Neural crest cell (in vitro differentiated cells): ENCODE results near the gene LY6G6C. TPM values are rescaled to one million over a fixed set of nuclear protein-coding genes. Genes with fewer than 3 reads are reported as not detected.
A peak's percentile ranks its signal among the peaks of the same experiment; 100 is the strongest.

Experiments used
- DNase-seq: peaks from one replicate; pipeline ENCODE4 v3.0.0; 2021; ENCODE audit warnings: low read depth, mixed read lengths, low spot score
- H3K27ac Mint-ChIP-seq: one replicate; pipeline ENCODE4 v1.8.0; 2021; ENCODE audit warnings: mild to moderate bottlenecking, mixed read lengths; ENCODE audit not compliant: unreplicated experiment
- H3K27me3 Mint-ChIP-seq: 2 replicates; pipeline ENCODE4 v1.8.0; 2021; ENCODE audit warnings: low read depth, mild to moderate bottlenecking, mixed read lengths
- H3K36me3 Mint-ChIP-seq: 2 replicates; pipeline ENCODE4 v1.8.0; 2021; ENCODE audit warnings: low read depth, mild to moderate bottlenecking, mixed read lengths
- H3K4me1 Mint-ChIP-seq: 2 replicates; pipeline ENCODE4 v1.8.0; 2021; ENCODE audit warnings: mixed read lengths
- H3K4me3 Mint-ChIP-seq: one replicate; pipeline ENCODE4 v1.8.0; 2021; ENCODE audit warnings: mild to moderate bottlenecking, mixed read lengths
- H3K9me3 Mint-ChIP-seq: 2 replicates; pipeline ENCODE4 v1.8.0; 2021; ENCODE audit warnings: mixed read lengths
- long read RNA-seq: library from polyadenylated mRNA; unstranded; transcript quantifications from one replicate; pipeline ENCODE4 v2.0.0, GENCODE V29; 2020
- total RNA-seq: library from RNA; stranded (reverse); gene quantifications from 2 replicates; pipeline ENCODE4 v1.2.1, GENCODE V29; 2021
- TF ChIP-seq, protein P1 (sequence below): fragments of 200-600 bp; sonication (generic); conservative IDR thresholded peaks from 2 replicates; pipeline ENCODE4 v1.5.0; 2021; ENCODE audit warnings: antibody characterized with exemption, mild to moderate bottlenecking

The LY6G6C gene, protein sequence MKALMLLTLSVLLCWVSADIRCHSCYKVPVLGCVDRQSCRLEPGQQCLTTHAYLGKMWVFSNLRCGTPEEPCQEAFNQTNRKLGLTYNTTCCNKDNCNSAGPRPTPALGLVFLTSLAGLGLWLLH
- total RNA-seq = 1.2 TPM in 2 replicates
- long read RNA-seq = 0 reads

DNA sequence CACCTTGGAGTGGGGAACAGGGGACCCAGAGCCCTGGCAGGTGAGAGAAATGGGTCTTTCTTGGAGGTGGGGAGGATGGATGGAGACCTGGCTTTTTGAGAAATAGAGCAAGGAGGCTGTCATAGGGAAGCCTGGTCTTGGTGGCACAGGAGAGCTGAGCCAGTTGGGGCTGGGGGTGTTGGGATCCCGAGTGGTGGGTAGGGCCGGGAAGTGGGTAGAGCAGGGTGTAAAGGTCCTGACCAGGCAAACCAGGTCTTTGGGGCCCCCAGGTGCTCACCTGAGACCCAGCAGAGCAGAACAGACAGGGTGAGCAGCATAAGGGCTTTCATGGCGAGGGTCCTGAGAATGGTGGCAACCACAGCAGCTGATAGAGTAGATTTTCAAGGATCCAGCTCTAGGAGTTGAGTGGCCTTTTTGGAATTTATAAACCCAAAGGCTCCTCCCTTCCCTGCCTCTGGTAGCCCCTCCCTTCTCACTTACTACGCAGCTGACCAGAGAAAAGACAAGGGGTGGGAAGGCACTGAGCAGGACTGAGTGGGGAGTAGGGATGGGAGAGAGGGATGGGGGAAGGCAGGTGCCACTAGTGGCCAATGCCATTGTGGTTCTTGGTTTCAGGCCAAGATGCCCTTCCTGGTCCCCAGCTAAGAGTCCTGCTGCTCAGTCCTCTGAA lies at the start of gene LY6G6C:
Gene LY6G6C (minus strand): TSS at position 396 of the 670 bp plus-strand sequence. CDS start 67 bp downstream, at position 329.
- Mint-ChIP-seq H3K4me3 (peak within 1 kb of the TSS; percentile 59), H3K4me1 (peaks cover 4% of the 10 kb centered on the region), H3K27ac (no peak within 1 kb of the TSS), H3K9me3 (no peaks in the 10 kb centered on the region), H3K27me3 (peaks cover 3% of the 10 kb centered on the region), H3K36me3 (peaks cover 18% of the 10 kb centered on the region)
- TF ChIP-seq, protein P1, sequence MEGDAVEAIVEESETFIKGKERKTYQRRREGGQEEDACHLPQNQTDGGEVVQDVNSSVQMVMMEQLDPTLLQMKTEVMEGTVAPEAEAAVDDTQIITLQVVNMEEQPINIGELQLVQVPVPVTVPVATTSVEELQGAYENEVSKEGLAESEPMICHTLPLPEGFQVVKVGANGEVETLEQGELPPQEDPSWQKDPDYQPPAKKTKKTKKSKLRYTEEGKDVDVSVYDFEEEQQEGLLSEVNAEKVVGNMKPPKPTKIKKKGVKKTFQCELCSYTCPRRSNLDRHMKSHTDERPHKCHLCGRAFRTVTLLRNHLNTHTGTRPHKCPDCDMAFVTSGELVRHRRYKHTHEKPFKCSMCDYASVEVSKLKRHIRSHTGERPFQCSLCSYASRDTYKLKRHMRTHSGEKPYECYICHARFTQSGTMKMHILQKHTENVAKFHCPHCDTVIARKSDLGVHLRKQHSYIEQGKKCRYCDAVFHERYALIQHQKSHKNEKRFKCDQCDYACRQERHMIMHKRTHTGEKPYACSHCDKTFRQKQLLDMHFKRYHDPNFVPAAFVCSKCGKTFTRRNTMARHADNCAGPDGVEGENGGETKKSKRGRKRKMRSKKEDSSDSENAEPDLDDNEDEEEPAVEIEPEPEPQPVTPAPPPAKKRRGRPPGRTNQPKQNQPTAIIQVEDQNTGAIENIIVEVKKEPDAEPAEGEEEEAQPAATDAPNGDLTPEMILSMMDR = no peak
- no peak for DNase-seq

DNA sequence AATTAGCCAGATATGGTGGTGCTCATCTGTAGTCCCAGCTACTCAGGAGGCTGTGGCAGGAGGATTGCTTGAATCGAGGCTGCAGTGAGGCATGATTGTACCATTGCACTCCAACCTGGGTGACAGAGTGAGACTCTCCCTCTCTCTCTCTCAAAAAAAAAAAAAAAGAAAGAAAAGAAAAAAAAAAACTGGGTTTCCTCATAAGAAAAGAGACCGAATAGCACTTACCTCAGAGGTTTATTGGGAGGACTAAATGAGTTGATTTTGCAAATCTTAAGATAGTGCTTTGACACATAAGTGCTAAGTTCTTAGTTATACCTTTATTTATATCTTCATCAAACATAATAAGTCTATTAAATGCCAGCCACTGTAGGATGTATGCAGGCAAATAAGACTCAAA lies 49.3 kb upstream of the LY6G6C start:
- no peak for DNase-seq

DNA sequence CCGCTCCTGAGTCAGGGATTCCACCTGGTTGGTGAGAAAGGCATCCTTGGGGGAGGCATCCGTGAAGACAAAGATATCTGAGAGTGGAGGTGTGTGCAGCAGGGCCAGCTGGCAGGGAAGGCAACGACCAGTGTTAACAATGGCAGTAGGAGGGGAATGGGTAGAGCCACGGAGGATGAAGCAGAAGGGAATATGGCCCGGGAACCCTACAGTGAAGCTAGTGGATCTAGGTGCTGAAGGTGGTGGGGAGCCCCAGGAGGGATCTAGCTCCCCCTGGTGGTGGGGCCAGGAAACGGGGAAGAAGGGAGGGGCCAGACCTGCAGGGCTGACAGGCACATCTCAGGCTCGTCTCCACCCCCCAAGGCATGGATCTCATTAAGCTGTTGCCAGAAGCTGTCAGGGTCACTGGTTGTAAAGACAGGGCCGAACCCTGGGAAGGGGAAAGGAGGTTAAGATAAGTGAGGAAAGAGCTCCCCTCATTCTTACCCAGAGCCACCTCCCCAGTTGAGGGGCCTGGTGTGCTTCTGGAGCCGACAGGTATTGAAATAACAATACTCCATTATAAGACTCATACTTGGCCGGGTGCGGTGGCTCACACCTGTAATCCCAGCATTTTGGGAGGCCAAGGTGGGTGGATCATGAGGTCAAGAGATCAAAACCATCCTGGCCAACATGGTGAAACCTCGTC lies 48.3 kb upstream of the LY6G6C start:
- peaks cover 9% of the 10 kb centered on the region for H3K4me1 Mint-ChIP-seq
- H3K36me3 Mint-ChIP-seq = no peaks in the 10 kb centered on the region
- no peaks in the 10 kb centered on the region for H3K27me3 Mint-ChIP-seq
- TF ChIP-seq, protein P1 = peak; percentile 75
- peak; percentile 38 for DNase-seq
- H3K27ac Mint-ChIP-seq = no peak overlapping the region
- H3K4me3 Mint-ChIP-seq = no peak overlapping the region
- no peaks in the 10 kb centered on the region for H3K9me3 Mint-ChIP-seq

More for the DNA sequence above, 49.3 kb upstream of the LY6G6C start:
- TF ChIP-seq, protein P1 = no peak
- H3K27me3 Mint-ChIP-seq = no peaks in the 10 kb centered on the region
- H3K4me1 Mint-ChIP-seq = peaks cover 9% of the 10 kb centered on the region
- no peak overlapping the region for H3K4me3 Mint-ChIP-seq
- H3K27ac Mint-ChIP-seq = no peak overlapping the region
- no peaks in the 10 kb centered on the region for H3K36me3 Mint-ChIP-seq
- H3K9me3 Mint-ChIP-seq = no peaks in the 10 kb centered on the region

- DNase-seq = no peak
- peaks cover 19% of the 10 kb centered on the region for H3K4me1 Mint-ChIP-seq
- no peak overlapping the region for H3K4me3 Mint-ChIP-seq
- TF ChIP-seq, protein P1 = no peak
- H3K27me3 Mint-ChIP-seq = no peaks in the 10 kb centered on the region
- H3K9me3 Mint-ChIP-seq = no peaks in the 10 kb centered on the region
- H3K27ac Mint-ChIP-seq = no peak overlapping the region
- H3K36me3 Mint-ChIP-seq = peaks cover 2% of the 10 kb centered on the region
These were observed 47.1 kb upstream of the LY6G6C start for GRCh38 chr6:31768363-31769257.

DNA sequence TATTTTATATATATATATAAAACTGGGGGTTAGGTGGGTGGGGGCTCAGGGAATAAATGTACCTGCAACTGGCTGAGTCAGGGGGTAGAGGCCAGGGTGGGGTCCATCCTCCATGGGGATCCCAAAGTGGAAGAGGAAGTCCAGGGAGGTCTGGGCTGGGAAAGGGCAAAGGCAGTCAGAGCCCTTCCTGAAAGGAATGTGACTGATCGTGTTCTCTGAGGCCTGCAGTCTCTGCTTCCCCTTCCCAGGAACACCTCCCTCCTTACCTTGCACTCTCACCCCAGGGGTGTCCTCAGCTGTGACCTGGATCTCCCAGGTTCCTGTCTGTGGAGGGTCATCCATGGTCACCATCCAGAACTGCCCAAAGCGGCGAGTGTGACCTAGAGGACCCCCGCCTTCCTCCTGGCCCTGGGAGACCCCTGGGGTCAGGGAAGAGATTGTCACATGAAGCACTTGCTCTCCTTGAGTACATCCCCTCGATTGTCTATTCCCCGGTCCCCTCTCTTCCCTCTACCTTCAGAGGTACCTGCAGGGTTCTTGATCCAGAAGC lies 45.6 kb upstream of the LY6G6C start:
- Mint-ChIP-seq H3K4me3 (no peak overlapping the region), H3K36me3 (peaks cover 8% of the 10 kb centered on the region), H3K4me1 (peaks cover 32% of the 10 kb centered on the region), H3K27ac (peak overlapping the region; percentile 29), H3K27me3 (no peaks in the 10 kb centered on the region), H3K9me3 (no peaks in the 10 kb centered on the region)
- DNase-seq = no peak
- TF ChIP-seq, protein P1 = no peak
